Loucy (cell line): ENCODE measurements around the gene UBXN6.
A peak's percentile ranks its signal among the peaks of the same experiment; 100 is the strongest.

ENCODE experiments used
- H2AFZ ChIP-seq: fragments of 200-600 bp; sonication (generic); 2 replicates; pipeline ENCODE4 v1.6.0; 2016; ENCODE audit warnings: antibody characterized with exemption, mild to moderate bottlenecking, low read length, moderate library complexity
- H3F3A ChIP-seq: fragments of 200-600 bp; 2 replicates; pipeline ENCODE4 v1.6.0; 2016; ENCODE audit warnings: antibody characterized with exemption, low read depth, mild to moderate bottlenecking
- H3K27me3 ChIP-seq: fragments of 200-600 bp; sonication (generic); 2 replicates; pipeline ENCODE4 v1.6.1; 2014; ENCODE audit warnings: low read length, mild to moderate bottlenecking; ENCODE audit not compliant: insufficient read depth, poor library complexity, severe bottlenecking
- H3K36me3 ChIP-seq: fragments of 200-600 bp; sonication (generic); 2 replicates; pipeline ENCODE4 v1.6.1; 2016; ENCODE audit warnings: low read length; ENCODE audit not compliant: insufficient read depth
- H3K4me1 ChIP-seq: fragments of 200-600 bp; sonication (generic); 2 replicates; pipeline ENCODE4 v1.5.1; 2014; ENCODE audit warnings: low read length, mild to moderate bottlenecking; ENCODE audit not compliant: insufficient read depth, poor library complexity, severe bottlenecking
- H3K4me2 ChIP-seq: fragments of 200-600 bp; sonication (generic); 2 replicates; pipeline ENCODE4 v1.6.0; 2014; ENCODE audit warnings: antibody characterized with exemption, low read length, low read depth, mild to moderate bottlenecking; ENCODE audit not compliant: poor library complexity, severe bottlenecking
- H3K4me3 ChIP-seq: fragments of 200-600 bp; sonication (generic); 2 replicates; pipeline ENCODE4 v1.5.1; 2014; ENCODE audit warnings: low read length, mild to moderate bottlenecking, mixed read lengths; ENCODE audit not compliant: poor library complexity, severe bottlenecking
- H3K79me2 ChIP-seq: fragments of 200-600 bp; sonication (generic); 2 replicates; pipeline ENCODE4 v1.6.1; 2014; ENCODE audit warnings: low read length; ENCODE audit not compliant: insufficient read depth
- H3K9ac ChIP-seq: fragments of 200-600 bp; sonication (generic); 2 replicates; pipeline ENCODE4 v1.6.0; 2014; ENCODE audit warnings: mild to moderate bottlenecking, low read depth, low read length, moderate library complexity; ENCODE audit not compliant: poor library complexity, severe bottlenecking
- H3K9me2 ChIP-seq: fragments of 200-600 bp; sonication (generic); replicated peaks from 2 replicates; pipeline ENCODE4 v1.6.1; 2016; ENCODE audit warnings: low read depth, low read length, mixed read lengths
- H3K9me3 ChIP-seq: fragments of 200-600 bp; sonication (generic); 2 replicates; pipeline ENCODE4 v1.6.1; 2014; ENCODE audit warnings: mild to moderate bottlenecking, antibody characterized with exemption, low read length, low read depth; ENCODE audit not compliant: insufficient read depth
- H4K20me1 ChIP-seq: fragments of 200-600 bp; sonication (generic); 2 replicates; pipeline ENCODE4 v1.6.0; 2014; ENCODE audit warnings: antibody characterized with exemption, low read length, mild to moderate bottlenecking; ENCODE audit not compliant: insufficient read depth, poor library complexity, severe bottlenecking
- EZH2phosphoT487 ChIP-seq: fragments of 200-600 bp; IDR thresholded peaks from 2 replicates; pipeline ENCODE4 v1.6.1; 2018; ENCODE audit warnings: antibody characterized with exemption, mild to moderate bottlenecking, moderate library complexity, borderline replicate concordance
- TF ChIP-seq, protein P1 (sequence below): fragments of 200-600 bp; sonication (generic); conservative IDR thresholded peaks from 2 replicates; pipeline ENCODE4 v1.5.1; 2014; ENCODE audit warnings: mild to moderate bottlenecking, antibody characterized with exemption, low read length

UBXN6 gene

DNA sequence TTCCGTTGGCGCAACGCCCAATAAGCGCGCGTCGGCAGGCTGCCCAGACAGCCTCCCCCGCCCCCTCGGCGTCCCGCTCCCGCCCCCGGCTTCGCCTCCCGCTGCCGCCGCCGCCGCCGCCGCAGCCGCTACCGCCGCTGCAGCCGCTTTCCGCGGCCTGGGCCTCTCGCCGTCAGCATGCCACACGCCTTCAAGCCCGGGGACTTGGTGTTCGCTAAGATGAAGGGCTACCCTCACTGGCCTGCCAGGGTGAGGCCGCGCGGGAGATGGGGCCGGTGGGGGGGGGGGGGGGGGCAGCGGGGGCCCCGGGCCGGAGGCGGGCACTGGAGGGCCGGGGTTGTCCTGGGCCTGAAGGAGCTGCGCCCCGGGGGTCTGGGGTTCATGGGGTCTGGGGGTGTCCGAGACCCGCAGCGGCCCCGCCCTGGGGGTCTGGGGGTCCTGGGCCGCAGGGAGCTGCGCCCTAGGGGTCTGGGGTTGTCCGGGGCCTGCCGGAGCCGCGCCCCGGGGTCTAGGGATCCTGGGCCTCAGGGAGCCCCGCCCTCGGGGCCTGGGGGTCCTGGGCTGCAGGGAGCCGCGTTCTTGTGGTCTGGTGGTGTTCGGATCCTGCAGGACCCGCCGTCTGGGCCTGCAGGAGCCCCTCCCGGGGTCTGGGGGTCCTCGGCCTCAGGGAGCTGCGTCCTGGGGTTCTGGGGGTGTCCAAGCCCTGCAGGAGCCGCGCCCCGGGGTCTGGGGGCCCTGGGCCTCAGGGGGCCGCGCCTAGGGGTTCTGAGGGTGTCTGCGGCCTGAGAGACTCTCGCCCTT, 14.8 kb upstream of the UBXN6 start, which contains the start of gene HDGFL2:
Gene HDGFL2 (plus strand): TSS at position 124 of the 801 bp plus-strand sequence. CDS start 54 bp downstream, at position 178.
- Histone ChIP-seq H3F3A (0 out of 2 replicates have a peak, but pooled peaks cover 4% of the 10 kb centered on the region), H3K4me3 (peak within 1 kb of the TSS; percentile 80), H3K27me3 (no peaks in the 10 kb centered on the region), H3K9me3 (no peaks in the 10 kb centered on the region), H2AFZ (peak within 1 kb of the TSS; percentile 85), H3K9me2 (no peaks in the 10 kb centered on the region), H3K4me2 (peak within 1 kb of the TSS; percentile 88), H3K79me2 (peaks cover 40% of the 10 kb centered on the region), H3K36me3 (peaks cover 14% of the 10 kb centered on the region; the same call in 1 of the 2 replicates), H3K4me1 (peaks cover 11% of the 10 kb centered on the region), H4K20me1 (peaks cover 33% of the 10 kb centered on the region), H3K9ac (peak within 1 kb of the TSS; percentile 94)
- TF ChIP-seq EZH2phosphoT487 = no peak
- TF ChIP-seq, protein P1, sequence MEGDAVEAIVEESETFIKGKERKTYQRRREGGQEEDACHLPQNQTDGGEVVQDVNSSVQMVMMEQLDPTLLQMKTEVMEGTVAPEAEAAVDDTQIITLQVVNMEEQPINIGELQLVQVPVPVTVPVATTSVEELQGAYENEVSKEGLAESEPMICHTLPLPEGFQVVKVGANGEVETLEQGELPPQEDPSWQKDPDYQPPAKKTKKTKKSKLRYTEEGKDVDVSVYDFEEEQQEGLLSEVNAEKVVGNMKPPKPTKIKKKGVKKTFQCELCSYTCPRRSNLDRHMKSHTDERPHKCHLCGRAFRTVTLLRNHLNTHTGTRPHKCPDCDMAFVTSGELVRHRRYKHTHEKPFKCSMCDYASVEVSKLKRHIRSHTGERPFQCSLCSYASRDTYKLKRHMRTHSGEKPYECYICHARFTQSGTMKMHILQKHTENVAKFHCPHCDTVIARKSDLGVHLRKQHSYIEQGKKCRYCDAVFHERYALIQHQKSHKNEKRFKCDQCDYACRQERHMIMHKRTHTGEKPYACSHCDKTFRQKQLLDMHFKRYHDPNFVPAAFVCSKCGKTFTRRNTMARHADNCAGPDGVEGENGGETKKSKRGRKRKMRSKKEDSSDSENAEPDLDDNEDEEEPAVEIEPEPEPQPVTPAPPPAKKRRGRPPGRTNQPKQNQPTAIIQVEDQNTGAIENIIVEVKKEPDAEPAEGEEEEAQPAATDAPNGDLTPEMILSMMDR = no peak

DNA sequence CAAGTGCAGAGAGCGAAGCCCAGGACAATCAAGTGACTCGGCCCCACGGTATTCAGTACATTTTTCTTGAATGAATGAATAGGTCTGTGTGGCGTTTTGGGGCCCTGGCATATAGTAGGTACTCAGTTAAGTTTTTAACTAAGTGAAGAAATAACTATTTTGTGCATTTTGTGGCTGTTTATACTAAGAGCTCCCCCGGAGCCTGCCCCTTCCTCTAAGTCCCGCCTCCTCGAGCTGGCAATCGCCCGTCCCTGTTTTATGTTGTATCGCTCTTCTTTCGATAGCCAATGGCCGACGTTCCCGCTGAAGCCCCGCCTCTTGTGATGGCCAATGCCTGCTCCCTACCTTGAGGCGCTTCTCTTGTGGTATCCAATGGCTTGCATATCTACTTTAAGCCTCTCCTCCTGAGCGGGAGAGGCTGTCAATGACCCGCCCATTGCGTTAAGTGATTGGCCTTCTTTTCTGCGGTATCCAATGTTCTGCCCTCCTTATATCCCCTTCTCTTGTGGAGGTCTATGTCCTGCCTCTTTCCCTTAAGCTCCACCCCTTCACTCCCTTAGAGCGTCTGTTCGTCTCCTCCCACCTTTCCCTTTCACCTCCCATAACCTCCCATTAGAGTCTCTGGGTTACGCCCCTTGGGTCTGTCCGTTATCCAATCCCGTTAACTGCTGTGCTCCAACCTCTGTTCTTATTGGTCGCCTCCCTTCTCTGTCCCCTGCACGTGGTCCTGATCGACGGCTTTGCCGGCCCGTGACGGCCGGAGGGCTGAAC, 14.0 kb upstream of the UBXN6 start:
- Histone ChIP-seq H3K27me3 (no peaks in the 10 kb centered on the region), H3K9me3 (no peaks in the 10 kb centered on the region), H3K4me2 (peak overlapping the region; percentile 88), H2AFZ (peak overlapping the region; percentile 85), H3K9ac (peak overlapping the region; percentile 79), H3K4me3 (peak overlapping the region; percentile 80), H4K20me1 (peaks cover 30% of the 10 kb centered on the region), H3K9me2 (no peaks in the 10 kb centered on the region), H3K36me3 (peaks cover 6% of the 10 kb centered on the region; the same call in 1 of the 2 replicates), H3K4me1 (peaks cover 11% of the 10 kb centered on the region), H3K79me2 (peaks cover 35% of the 10 kb centered on the region), H3F3A (0 out of 2 replicates have a peak, but pooled peaks cover 4% of the 10 kb centered on the region)
- TF ChIP-seq, protein P1 = no peak
- TF ChIP-seq EZH2phosphoT487 = no peak

DNA sequence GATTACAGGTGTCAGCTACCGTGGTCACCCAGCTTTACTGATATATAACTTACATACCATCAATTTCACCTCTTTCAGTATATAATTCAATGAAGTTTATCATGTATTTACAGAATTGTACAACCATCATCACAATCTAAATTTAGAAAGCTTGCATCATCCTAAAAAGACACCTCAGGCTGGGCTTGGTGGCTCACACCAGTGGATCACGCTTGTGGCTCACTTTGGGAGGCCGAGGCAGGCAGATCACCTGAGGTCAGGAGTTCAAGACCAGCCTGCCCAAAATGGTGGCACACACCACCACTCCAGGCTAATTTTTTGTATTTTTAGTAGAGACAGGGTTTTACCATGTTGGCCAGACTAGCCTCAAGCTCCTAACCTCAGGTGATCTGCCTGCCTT, 10.2 kb upstream of the UBXN6 start:
- Histone ChIP-seq H4K20me1 (peaks cover 5% of the 10 kb centered on the region), H3K79me2 (peaks cover 6% of the 10 kb centered on the region), H3F3A (0 out of 2 replicates have a peak, but pooled peaks cover 4% of the 10 kb centered on the region), H3K4me2 (no peak overlapping the region), H3K9me3 (no peaks in the 10 kb centered on the region), H3K9me2 (no peaks in the 10 kb centered on the region), H3K4me1 (no peaks in the 10 kb centered on the region), H2AFZ (no peak overlapping the region), H3K9ac (no peak overlapping the region), H3K36me3 (no peaks in the 10 kb centered on the region), H3K27me3 (no peaks in the 10 kb centered on the region), H3K4me3 (no peak overlapping the region)
- TF ChIP-seq EZH2phosphoT487 = no peak
- TF ChIP-seq, protein P1 = no peak
